A673 (cell line): ENCODE data around the gene MPHOSPH6.

Source experiments
- EZH2 ChIP-seq: fragments of 200-600 bp; sonication (generic); IDR thresholded peaks from 2 replicates; pipeline ENCODE4 v1.6.1; 2017; ENCODE audit warnings: borderline replicate concordance, low read depth, mild to moderate bottlenecking, mixed read lengths, antibody characterized with exemption, low read length; ENCODE audit not compliant: poor library complexity, severe bottlenecking
- TF ChIP-seq, protein P1 (sequence below): fragments of 300-800, 200-600 bp; sonication (generic); conservative IDR thresholded peaks from 2 replicates; pipeline ENCODE4 v1.5.1; 2017; ENCODE audit warnings: low read depth, mild to moderate bottlenecking, antibody characterized with exemption, low read length, moderate library complexity, mixed read lengths

DNA sequence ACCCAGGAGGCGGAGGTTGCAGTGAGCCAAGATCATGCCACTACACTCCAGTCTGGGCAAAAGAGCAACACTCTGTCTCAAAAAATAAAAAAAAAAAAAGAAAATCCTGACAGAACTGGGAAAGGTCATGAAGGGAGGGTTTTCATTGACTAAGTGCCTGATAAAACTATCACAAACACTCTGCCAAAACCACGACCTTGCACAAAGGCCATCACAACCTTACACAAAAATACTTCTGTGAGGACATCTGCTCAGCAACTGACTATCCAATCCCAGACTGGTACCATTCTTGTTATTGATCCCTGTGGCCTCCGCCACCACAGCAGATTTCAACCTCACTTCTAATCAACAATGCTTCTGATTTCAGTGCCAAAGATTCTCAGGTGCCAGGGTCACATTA lies 40.1 kb downstream of the MPHOSPH6 start:
- TF ChIP-seq, protein P1, sequence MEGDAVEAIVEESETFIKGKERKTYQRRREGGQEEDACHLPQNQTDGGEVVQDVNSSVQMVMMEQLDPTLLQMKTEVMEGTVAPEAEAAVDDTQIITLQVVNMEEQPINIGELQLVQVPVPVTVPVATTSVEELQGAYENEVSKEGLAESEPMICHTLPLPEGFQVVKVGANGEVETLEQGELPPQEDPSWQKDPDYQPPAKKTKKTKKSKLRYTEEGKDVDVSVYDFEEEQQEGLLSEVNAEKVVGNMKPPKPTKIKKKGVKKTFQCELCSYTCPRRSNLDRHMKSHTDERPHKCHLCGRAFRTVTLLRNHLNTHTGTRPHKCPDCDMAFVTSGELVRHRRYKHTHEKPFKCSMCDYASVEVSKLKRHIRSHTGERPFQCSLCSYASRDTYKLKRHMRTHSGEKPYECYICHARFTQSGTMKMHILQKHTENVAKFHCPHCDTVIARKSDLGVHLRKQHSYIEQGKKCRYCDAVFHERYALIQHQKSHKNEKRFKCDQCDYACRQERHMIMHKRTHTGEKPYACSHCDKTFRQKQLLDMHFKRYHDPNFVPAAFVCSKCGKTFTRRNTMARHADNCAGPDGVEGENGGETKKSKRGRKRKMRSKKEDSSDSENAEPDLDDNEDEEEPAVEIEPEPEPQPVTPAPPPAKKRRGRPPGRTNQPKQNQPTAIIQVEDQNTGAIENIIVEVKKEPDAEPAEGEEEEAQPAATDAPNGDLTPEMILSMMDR = no peak
- no peak for TF ChIP-seq EZH2
